RCC 7860 (cell line): ENCODE measurements around the gene DEFB108B.
"Not testable (repeated sequence)": the region's sequence is repeated elsewhere in the genome, so short reads cannot be mapped to it uniquely, and the experiment has no call there.

Experiments used
- DNase-seq: peaks from one replicate; pipeline ENCODE4 v3.0.0-alpha.2; 2015; ENCODE audit warnings: low spot score
- FAIRE-seq: peaks from 2 replicates; lab custom pipeline; 2012; peaks lifted over from hg19 to GRCh38; lab: Jason Lieb, UNC

The DEFB108B gene

DNA sequence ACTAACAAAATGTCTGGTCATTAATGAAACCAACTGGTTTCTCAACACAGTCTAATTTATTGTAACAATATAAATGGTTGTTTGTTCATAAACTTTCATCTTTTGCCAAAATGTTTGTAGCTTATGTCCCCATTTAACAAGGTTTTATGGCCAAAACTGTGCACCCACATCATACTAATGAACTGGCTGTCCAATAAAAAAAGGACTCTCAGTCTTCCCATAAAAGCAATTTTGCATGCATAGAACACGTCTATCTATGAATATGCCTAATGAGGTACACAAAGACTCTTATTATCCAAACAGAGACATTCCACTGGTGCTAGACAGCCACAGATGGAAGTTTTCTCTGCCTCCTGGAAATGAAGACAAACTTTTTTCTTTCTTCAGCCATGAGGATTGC lies at the start of gene DEFB108B:
Gene DEFB108B (plus strand): TSS at position 390 of the 400 bp plus-strand sequence. CDS start 0 bp downstream, at position 390.
- not testable (repeated sequence) for DNase-seq

DNA sequence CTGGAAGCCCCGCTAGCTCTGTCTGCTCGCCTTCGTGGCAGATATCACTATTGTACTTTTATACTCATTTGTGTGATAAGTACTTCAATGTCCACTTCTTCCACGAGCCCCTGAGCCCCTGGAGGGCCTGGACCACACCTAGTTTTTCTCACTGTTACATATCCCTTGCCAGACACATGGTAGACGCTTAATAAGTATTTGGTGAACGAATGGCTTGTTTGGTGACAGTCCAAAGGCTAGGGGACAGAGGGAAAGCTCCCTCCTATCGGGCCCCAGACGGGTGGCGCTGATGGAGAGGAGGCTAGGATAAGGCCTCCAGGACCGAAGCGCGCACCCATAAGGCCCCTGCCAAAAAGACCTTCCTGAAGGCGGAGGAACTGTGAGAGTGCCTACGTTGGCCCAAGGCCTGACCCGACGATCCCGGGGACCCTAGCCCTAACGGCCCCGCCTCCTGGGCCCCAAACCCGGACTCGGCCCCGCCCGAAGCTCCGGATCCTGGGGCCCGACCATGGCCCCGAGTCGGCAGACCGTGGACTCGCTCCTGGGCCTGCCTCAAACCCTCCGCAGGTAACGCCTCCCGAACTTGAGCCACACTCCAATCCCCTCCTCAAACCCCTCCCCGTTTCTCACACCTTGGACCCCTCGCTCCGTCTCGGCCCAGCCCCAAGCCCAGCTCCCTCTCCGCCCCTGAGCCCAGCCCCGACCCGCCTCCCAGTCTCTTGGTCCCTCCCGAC lies 46.7 kb upstream of the DEFB108B start:
- peak; percentile 39 for DNase-seq
- not testable (repeated sequence) for FAIRE-seq

More for the DNA sequence above, at the start of gene DEFB108B:
- not testable (repeated sequence) for FAIRE-seq

DNA sequence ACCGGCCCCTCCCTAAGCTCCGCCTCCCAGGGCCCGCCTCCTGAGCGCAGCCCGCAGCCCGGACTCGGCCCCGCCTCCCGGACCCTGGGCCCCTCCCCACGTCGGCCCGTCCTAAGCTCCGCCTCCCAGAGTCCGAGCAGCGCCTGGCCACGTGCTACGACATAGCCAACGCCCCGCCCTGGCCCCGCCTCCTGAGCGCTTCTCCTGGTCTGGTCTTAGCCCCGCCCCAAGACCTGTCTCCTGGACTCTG lies 46.2 kb upstream of the DEFB108B start:
- DNase-seq = peak; percentile 95
- FAIRE-seq = peak; percentile 79

DNA sequence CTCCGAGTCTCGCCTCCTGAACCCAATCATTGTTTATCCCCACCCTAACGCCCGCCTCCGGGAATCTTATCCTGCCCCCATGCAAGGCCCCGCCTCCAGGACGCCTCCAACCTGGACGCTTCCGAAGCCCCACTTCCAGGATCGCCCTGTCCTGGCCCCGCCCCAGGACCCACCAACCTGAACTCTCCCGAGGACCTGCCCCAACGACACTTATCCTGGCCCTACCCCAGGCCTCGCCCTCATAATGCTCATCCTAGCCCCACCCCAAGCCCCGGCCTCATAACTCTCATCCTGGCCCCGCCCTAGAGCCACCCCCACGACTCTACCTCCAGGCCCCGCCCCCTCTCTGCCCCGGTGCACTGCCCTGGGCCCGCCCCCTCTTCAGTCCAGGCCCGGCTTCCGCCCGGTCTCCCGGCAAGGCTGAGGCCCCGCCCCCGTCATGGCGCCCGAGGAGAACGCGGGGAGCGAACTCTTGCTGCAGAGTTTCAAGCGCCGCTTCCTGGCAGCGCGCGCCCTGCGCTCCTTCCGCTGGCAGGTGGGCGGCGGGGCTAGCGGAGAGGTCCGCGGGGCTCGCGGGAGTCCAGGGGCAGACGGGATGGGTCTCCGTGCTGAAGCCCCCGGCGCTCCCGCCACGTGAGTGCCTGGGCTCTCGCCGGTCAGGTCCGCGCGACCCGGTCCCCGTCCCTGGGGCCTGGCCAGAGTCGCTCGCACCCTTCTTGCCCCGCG lies 45.7 kb upstream of the DEFB108B start:
- FAIRE-seq (no peak), DNase-seq (no peak)

DNA sequence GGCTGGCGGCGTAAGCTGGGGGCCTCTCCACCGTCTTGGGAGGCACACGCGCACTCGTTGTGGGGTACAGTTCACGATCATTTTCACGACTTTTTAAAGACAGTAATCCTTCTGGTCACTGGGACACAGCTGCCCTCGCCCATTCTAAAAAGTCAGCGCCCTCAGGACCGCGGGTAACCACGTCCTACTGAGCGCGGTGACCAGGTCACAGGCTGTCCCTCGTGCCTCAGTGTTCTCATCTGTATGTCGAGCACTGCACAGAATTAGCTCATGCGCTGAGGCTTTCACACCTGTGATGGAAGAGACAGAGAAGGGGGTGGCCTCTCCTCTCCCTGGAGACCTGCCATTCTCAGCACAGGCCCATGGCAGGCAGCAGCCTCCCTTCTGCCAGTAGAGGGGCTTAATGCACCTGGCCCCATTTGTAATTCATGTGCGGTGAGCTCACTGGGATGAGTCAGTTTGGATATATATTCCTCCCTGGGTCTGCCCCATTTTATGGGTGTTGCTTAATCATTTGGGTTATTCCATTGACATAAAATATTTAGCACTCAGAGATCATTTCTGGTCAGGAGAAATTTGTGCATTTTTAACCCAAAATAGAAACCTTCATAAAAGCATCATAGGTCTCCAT lies 45.1 kb upstream of the DEFB108B start:
- peak; percentile 28 for DNase-seq
- not testable (repeated sequence) for FAIRE-seq

DNA sequence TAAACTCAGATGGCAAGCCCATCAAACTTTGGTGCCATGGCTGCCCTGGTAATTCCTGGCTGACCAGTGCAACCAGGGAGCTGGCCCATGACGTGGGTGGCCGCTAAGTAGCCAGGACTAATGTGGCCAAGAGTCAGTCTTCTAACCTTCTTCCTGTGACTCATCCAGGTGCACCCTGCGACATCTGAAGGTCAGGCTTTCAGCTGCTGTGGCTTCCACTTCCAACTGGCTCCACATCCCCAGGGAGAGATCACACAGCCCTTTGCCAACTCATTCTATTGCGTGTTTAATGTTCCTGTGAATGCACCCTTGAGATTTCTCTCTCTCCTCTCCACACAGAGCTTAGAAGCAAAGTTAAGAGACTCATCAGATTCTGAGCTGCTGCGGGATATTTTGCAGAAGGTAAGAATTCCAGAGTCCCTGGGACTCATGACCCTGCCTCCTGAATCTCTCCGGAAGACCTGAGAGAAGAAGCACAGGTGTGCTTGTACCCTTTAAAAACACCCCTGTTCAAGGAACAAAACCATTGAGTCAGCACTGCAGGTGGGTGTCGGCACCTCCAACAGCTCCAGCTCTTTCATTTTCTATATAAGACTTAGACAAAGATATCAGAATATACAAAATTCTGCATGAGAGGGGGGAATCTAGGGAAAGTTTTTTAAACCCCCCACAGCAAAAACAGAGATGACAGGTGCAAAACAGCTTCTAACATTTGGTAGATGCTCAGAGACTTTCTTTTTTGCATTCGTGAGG lies 43.4 kb upstream of the DEFB108B start:
- FAIRE-seq, DNase-seq: not testable (repeated sequence)

DNA sequence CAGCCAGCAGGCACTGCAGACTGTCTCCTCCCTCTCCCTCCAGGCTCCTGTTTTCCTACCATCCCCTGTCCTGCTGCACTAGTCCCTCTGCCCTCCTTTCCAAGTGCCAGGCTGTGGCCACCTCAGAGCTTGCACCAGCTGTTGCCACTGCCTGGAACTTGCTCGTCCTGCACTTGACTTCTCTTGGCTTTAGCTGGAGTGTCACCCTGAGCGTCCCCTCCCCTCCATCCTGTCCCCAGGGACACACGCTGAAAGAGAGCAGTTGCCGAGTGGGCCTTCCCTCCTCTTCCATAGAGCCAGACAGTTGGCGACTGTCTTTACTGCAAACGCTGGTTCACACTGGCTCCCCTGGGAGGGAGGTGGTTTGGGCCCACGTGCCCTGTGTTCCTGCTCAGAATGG lies 41.9 kb upstream of the DEFB108B start:
- FAIRE-seq, DNase-seq: not testable (repeated sequence)

DNA sequence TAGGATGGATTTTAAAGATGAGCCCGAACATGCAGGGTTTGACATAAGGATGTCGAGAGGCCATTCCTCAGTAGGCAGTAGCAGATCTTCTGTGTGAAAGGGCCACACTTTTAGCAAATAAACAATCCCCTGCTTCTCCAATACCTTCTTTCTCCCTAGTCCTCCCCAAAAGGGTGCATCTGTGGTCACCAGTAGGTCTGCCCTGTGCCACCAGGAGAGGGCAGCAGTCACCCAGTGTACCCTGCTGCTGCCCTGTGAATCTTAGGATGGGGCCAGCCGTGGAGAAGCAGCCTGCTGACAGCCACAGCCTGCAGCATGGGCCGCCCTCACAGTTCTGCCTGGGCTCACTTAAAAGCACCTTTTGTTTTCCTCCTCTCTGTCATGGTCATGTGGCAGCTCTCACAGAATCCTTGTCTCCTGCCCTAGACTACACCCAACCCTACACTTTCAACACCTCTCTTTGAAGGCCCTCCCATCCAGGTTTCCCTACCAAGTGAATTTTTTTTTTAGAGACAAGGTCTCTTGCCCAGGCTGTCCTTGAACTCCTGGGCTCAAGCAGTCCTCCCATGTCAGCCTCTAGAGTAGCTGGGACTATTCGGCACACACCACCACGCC lies 40.3 kb upstream of the DEFB108B start:
- not testable (repeated sequence) for FAIRE-seq, DNase-seq

DNA sequence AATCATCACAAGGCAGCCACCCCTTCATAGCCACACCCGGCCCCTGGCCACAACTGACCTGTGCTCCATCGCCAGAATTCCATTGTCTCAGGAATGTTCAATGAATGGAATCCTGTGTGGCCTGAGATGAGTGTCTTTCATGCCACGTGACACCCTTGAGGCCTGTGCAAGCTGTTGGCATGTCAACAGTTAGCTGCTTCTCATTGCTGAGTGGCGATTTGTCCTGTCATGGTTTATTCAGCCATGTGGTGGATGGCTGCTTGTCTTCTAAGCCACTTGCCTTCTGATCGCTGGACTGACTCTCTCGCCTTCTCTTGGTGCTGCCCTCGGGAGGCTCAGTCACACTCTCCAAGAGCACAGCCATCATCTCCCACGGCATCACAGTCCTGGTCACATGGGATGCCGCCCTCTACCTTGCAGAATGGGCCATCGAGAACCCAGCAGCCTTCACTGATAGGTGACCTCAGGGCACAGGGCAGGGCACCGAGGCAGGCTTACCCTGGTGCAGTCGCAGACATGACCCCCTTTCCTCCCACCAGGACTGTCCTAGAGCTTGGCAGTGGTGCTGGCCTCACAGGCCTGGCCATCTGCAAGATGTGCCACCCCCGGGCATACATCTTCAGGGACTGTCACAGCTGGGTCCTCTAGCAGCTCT lies 38.5 kb upstream of the DEFB108B start:
- peak; percentile 84 for FAIRE-seq
- DNase-seq = peak; percentile 84

- not testable (repeated sequence) for FAIRE-seq, DNase-seq
Observed at GRCh38 chr11:71795236-71795635, 37.8 kb upstream of the DEFB108B start.

- not testable (repeated sequence) for DNase-seq, FAIRE-seq
Observed at GRCh38 chr11:71796016-71796415, 37.0 kb upstream of the DEFB108B start.

DNA sequence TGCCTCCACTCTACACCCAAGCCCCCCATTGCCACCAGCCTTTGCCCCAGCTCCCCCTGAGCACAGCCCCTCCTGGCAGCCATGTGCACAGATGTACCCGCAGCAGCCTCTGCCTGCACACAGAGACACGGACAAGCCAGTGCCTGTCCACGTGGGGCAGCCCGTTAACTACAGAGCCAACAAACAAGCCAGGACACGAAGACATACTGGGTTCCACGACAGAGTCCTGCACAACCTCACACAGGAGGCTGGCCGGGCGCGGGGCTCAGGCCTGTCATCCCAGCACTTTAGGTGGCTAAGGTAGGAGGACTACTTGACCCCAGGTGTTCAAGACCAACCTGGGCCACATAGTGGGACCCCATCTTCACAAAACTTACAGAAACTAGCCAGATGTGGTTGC lies 36.2 kb upstream of the DEFB108B start:
- DNase-seq, FAIRE-seq: not testable (repeated sequence)

DNA sequence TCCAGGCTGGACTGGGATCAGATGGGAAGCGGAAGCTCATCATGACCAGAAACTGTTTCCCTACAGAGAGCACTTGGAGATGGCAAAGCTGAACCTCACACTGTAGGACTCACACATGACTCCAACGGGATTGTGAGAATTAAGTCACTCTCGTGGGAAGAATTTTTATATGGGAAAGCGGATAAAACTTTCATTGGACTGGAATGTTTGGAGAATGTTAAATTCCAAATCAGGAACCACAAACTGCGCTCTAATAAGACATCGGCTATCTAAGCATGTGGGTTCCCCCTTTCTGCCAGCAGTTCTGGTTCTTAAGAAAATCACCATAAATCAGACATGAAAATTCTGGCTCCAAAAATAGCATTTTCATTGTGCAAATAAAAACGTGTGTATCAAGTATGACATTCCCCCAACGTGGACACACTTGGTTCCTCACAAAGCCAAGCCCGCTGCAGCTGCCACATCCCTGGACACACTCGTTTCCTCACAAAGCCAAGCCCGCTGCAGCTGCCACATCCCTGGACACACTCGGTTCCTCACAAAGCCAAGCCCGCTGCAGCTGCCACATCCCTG lies 33.4 kb upstream of the DEFB108B start:
- not testable (repeated sequence) for DNase-seq, FAIRE-seq

DNA sequence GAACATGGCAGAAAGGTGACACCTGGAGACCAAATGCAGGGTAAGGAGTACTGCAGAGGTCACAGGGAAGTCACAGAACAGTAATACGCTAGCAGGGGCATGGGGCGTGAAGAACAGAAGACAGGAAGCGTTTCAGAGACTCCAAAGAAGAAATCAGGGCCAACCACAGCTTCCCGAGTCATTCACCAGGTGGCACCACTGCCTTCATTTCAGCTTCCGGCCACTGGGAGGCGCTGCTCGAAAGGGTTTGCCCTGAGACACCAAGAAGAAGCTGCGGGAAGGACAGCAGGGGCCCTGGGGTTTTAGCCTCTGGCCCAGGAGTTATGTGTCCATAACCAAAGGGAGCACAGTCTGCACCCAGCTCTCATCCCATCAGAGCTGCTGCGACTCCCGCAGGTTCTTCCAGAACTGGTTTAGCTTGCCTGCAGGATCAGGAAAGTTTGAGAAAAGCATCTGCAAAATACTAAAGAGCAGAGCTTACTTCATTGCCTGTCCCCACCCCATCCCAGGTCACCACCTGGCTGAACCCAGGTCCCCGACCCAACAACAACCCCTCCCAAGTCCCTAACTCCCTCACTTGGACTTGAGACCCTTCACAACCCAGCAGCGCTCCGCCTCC lies 32.6 kb upstream of the DEFB108B start:
- DNase-seq = peak; percentile 33
- FAIRE-seq = not testable (repeated sequence)

DNA sequence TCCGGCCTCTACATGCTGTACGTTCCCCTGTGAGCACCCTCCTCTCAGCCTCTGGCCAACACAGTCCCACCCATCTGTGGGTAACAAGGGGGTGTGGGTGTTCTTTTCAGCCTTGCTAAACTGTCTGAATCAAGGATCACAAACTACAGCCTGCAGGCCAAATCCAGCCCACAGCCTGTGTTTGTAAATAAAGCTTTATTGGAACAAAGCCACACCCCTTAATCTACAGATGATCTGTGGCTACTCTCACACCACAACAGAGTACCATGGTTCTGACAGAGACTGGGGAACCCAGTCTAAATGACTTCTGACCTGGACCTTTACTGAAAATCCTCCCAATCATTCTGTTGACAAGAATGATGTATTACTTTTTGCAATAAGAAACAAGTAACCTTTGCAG lies 32.0 kb upstream of the DEFB108B start:
- not testable (repeated sequence) for DNase-seq, FAIRE-seq

- not testable (repeated sequence) for DNase-seq, FAIRE-seq
Observed at GRCh38 chr11:71802874-71803273, 30.1 kb upstream of the DEFB108B start.

DNA sequence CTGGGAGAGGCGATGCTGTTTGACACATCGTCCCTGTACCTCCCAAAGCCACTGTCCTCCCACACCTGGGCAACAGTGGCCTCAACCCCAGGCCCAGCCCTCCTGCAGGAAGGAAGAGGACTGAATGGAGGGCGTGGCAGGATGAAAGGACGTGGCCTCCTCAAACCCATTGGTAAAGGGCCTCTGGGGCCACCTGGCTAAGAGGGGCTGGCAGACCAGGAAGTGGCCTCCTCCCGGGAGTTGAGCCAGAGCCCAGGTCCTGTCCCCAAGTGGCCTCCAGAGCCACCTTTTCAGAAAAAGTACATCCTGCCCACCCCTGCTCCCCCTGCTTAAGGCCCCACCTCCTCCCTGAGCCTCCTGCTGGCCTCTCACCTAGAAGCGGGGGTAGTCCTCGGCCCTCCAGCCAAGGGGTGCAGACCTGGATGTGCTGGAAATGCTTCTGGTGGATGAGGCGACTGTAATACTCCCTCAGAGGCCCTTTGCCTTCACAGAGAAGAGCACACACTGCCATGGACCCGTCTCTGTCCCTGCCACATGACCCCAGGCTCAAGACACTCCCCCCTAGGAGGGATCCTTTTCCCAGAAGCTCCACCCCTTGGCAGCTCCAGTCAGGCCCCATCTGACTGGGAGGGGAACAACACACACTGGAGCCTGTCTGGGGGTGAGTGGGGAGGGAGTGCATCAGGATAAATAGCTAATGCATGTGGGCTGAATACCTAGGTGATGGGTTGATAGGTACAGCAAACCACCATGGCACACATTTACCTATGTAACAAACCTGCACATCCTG lies 28.6 kb upstream of the DEFB108B start:
- not testable (repeated sequence) for DNase-seq, FAIRE-seq

DNA sequence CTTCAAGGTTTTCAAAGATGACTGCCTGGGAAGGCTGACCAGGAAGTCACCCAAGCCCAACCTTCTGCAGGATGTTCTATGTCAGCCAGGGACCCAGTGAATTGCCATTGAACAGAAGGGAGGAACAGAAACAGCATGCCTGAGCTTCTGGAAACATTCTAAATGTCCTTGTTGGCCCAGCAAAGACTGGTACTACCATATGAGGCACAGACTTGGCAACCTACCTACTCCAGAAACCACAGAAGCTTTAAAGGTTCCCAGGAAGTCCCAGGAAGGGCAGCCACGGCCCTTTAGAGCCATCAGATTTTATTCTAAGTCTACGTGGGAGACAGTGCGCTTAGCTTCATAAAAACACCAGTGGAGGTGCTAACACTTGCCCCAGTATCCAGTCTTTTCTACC lies 20.5 kb upstream of the DEFB108B start:
- not testable (repeated sequence) for DNase-seq, FAIRE-seq
